SK-N-SH (cell line): ENCODE results near the gene FRYL. TPM values are rescaled to one million over a fixed set of nuclear protein-coding genes. Genes with fewer than 3 reads are reported as not detected.
A peak's percentile ranks its signal among the peaks of the same experiment; 100 is the strongest.

Experiments used
- CTCF ChIA-PET: fragments of 300-600, 350-600 bp; formaldehyde crosslinking; extraction: SDS; loops from one replicate; lab custom pipeline; 2021; lab: Yijun Ruan, JAX
- POLR2A ChIA-PET: fragments of 350-600 bp; sonication (Branson Sonifier 250); formaldehyde crosslinking; extraction: SDS; loops from one replicate; lab custom pipeline; 2020; ENCODE audit warnings: antibody characterized with exemption, inconsistent platforms; lab: Yijun Ruan, JAX
- DNase-seq: peaks from one replicate; pipeline ENCODE4 v3.0.0; 2012
- H2AFZ ChIP-seq: fragments of 200-600 bp; sonication (generic); 2 replicates; pipeline ENCODE4 v1.8.1; 2016; ENCODE audit warnings: antibody characterized with exemption, mild to moderate bottlenecking, low read depth
- H3F3A ChIP-seq: fragments of 200-600 bp; sonication (generic); replicated peaks from 2 replicates; pipeline ENCODE3; 2016; ENCODE audit warnings: antibody characterized with exemption, mild to moderate bottlenecking; ENCODE audit not compliant: insufficient read depth
- H3K27ac ChIP-seq, 2 experiments: fragments of 200-500 bp in 1 of 2; fragments of 200-600 bp in 1 of 2; sonication (Bioruptor generic) in 1 of 2; sonication (generic), shearing (Covaris generic) in 1 of 2; 2 replicates each; pipeline versions ENCODE4 v1.5.1 to v1.6.1; 2014 to 2016; ENCODE audit warnings: low read depth in 2 of 2, inconsistent platforms in 1 of 2, low read length in 1 of 2, mild to moderate bottlenecking in 1 of 2, mixed read lengths in 1 of 2
- H3K27me3 ChIP-seq: fragments of 200-600 bp; sonication (generic), shearing (Covaris generic); 2 replicates; pipeline ENCODE4 v1.6.1; 2016; ENCODE audit warnings: mixed run types; ENCODE audit not compliant: insufficient read depth
- H3K36me3 ChIP-seq, 2 experiments: fragments of 200-500 bp in 1 of 2; fragments of 200-600 bp in 1 of 2; sonication (Bioruptor generic) in 1 of 2; sonication (generic) in 1 of 2; replicated peaks in 1 of 2; 2 replicates each; pipeline versions ENCODE3 to v1.5.1; 2014 to 2016; ENCODE audit warnings: low read length in 1 of 2, mild to moderate bottlenecking in 1 of 2; ENCODE audit not compliant: insufficient read depth in 2 of 2, control insufficient read depth in 1 of 2
- H3K4me1 ChIP-seq, 2 experiments: fragments of 200-500 bp in 1 of 2; fragments of 200-600 bp in 1 of 2; sonication (Bioruptor generic) in 1 of 2; sonication (generic), shearing (Covaris generic) in 1 of 2; 2 replicates each; pipeline versions ENCODE4 v1.5.1 to v1.6.1; 2014 to 2016; ENCODE audit warnings: low read depth in 1 of 2, low read length in 1 of 2, mixed run types in 1 of 2; ENCODE audit not compliant: insufficient read depth in 2 of 2, control insufficient read depth in 1 of 2
- H3K4me2 ChIP-seq: fragments of 200-600 bp; sonication (generic), shearing (Covaris generic); 2 replicates; pipeline ENCODE4 v1.6.1; 2017; ENCODE audit warnings: mixed run types
- H3K4me3 ChIP-seq, 2 experiments: fragments of 200-500 bp in 1 of 2; fragments of 200-600 bp in 1 of 2; sonication (Bioruptor generic) in 1 of 2; sonication (generic), shearing (Covaris generic) in 1 of 2; 2 replicates each; pipeline versions ENCODE4 v1.5.1 to v1.8.1; 2014 to 2016; ENCODE audit warnings: low read depth in 2 of 2, inconsistent platforms in 1 of 2, low read length in 1 of 2, mild to moderate bottlenecking in 1 of 2, mixed read lengths in 1 of 2, moderate library complexity in 1 of 2
- H3K79me2 ChIP-seq: fragments of 200-600 bp; sonication (generic); 2 replicates; pipeline ENCODE4 v1.8.1; 2017; ENCODE audit warnings: mild to moderate bottlenecking; ENCODE audit not compliant: insufficient read depth
- H3K9ac ChIP-seq: fragments of 200-600 bp; sonication (generic); 2 replicates; pipeline ENCODE4 v1.6.1; 2017; ENCODE audit warnings: mixed run types
- H3K9me2 ChIP-seq: fragments of 200-600 bp; sonication (generic); 2 replicates; pipeline ENCODE4 v1.6.1; 2017; ENCODE audit warnings: mixed run types
- H3K9me3 ChIP-seq: fragments of 200-600 bp; sonication (generic); 2 replicates; pipeline ENCODE4 v1.6.1; 2017; ENCODE audit warnings: mixed run types, mild to moderate bottlenecking, moderate library complexity
- H4K20me1 ChIP-seq: fragments of 200-600 bp; sonication (generic); 2 replicates; pipeline ENCODE4 v1.6.1; 2017; ENCODE audit warnings: mild to moderate bottlenecking, mixed run types; ENCODE audit not compliant: insufficient read depth
- EP300 ChIP-seq, 2 experiments: IDR thresholded peaks; 2 replicates each; pipeline versions ENCODE4 v1.4.0 to v1.6.1; 2012; ENCODE audit warnings: borderline replicate concordance in 1 of 2, low read depth in 1 of 2, low read length in 1 of 2
- EZH2phosphoT487 ChIP-seq: fragments of 200-600 bp; sonication (generic); IDR thresholded peaks from 2 replicates; pipeline ENCODE4 v1.6.1; 2017; ENCODE audit warnings: low read depth, mixed run types, mild to moderate bottlenecking, antibody characterized with exemption, moderate library complexity, borderline replicate concordance
- FOSL2 ChIP-seq: IDR thresholded peaks from 2 replicates; pipeline ENCODE4 v1.4.0; 2012; ENCODE audit warnings: low read depth, mild to moderate bottlenecking, moderate library complexity, borderline replicate concordance
- FOXJ3 ChIP-seq: sonication (generic); formaldehyde crosslinking; IDR thresholded peaks from 2 replicates; pipeline ENCODE4 v1.5.1; 2020; ENCODE audit warnings: mild to moderate bottlenecking, missing genetic modification reagents
- FOXM1 ChIP-seq: IDR thresholded peaks from 2 replicates; pipeline ENCODE4 v1.4.0; 2012; ENCODE audit warnings: low read depth, mild to moderate bottlenecking
- GATA2 ChIP-seq: sonication (generic); formaldehyde crosslinking; IDR thresholded peaks from 2 replicates; pipeline ENCODE4 v1.5.0; 2020; ENCODE audit warnings: mild to moderate bottlenecking, missing genetic modification reagents
- MEF2A ChIP-seq: IDR thresholded peaks from 2 replicates; pipeline ENCODE4 v1.4.0; 2012; ENCODE audit warnings: low read depth, borderline replicate concordance
- MXI1 ChIP-seq: IDR thresholded peaks from 2 replicates; pipeline ENCODE4 v1.6.1; 2012; ENCODE audit warnings: mild to moderate bottlenecking, low read depth, low read length, improper control_type of control experiment
- NFIC ChIP-seq: IDR thresholded peaks from 2 replicates; pipeline ENCODE4 v1.4.0; 2012; ENCODE audit warnings: borderline replicate concordance
- NRF1 ChIP-seq: IDR thresholded peaks from 2 replicates; pipeline ENCODE4 v1.6.1; 2012; ENCODE audit warnings: low read depth, mild to moderate bottlenecking, low read length
- POLR2AphosphoS5 ChIP-seq: IDR thresholded peaks from 2 replicates; pipeline ENCODE4 v1.6.1; 2012; ENCODE audit warnings: low read depth, low read length
- RAD21 ChIP-seq: IDR thresholded peaks from 2 replicates; pipeline ENCODE4 v1.6.1; 2012; ENCODE audit warnings: mild to moderate bottlenecking, low read length
- RCOR1 ChIP-seq: fragments of 150-350 bp; IDR thresholded peaks from 2 replicates; pipeline ENCODE4 v1.6.1; 2017; ENCODE audit warnings: antibody characterized with exemption, low read length
- RFX5 ChIP-seq: IDR thresholded peaks from 2 replicates; pipeline ENCODE4 v1.6.1; 2012; ENCODE audit warnings: mild to moderate bottlenecking, improper control_type of control experiment, low read length
- RXRA ChIP-seq: IDR thresholded peaks from 2 replicates; pipeline ENCODE4 v1.4.0; 2012; ENCODE audit warnings: low read depth, mild to moderate bottlenecking, borderline replicate concordance
- SMC3 ChIP-seq: IDR thresholded peaks from 2 replicates; pipeline ENCODE4 v1.6.1; 2012; ENCODE audit warnings: low read depth, low read length, improper control_type of control experiment
- TAF1 ChIP-seq: IDR thresholded peaks from 2 replicates; pipeline ENCODE4 v1.6.1; 2012; ENCODE audit warnings: low read depth, mild to moderate bottlenecking, low read length, moderate library complexity, borderline replicate concordance
- TCF12 ChIP-seq: IDR thresholded peaks from 2 replicates; pipeline ENCODE4 v1.4.0; 2012
- TEAD4 ChIP-seq: IDR thresholded peaks from 2 replicates; pipeline ENCODE4 v1.4.0; 2012; ENCODE audit warnings: mild to moderate bottlenecking, borderline replicate concordance; ENCODE audit not compliant: insufficient read depth
- YY1 ChIP-seq: IDR thresholded peaks from 2 replicates; pipeline ENCODE4 v1.4.0; 2012; ENCODE audit warnings: low read depth, mild to moderate bottlenecking
- WGBS: methylation state at CpG from one replicate; pipeline ENCODE4 v1.1.6; 2017; ENCODE audit warnings: low lambda C conversion rate; 5-methylcytosine and 5-hydroxymethylcytosine counted together
- polyA plus RNA-seq, 3 experiments: library from polyadenylated mRNA; depleted of rRNA; stranded (reverse); fragments of >200 nt; gene quantifications; 2 replicates each; pipeline ENCODE4 v1.2.3, GENCODE V29; 2012
- TF ChIP-seq, protein P1 (sequence below): IDR thresholded peaks from 2 replicates; pipeline ENCODE4 v1.6.1; 2012; ENCODE audit warnings: mild to moderate bottlenecking, low read depth, low read length, moderate library complexity
- TF ChIP-seq, protein P2 (sequence below): IDR thresholded peaks from 2 replicates; pipeline ENCODE4 v1.4.0; 2012; ENCODE audit warnings: low read depth
- TF ChIP-seq, protein P3 (sequence below): IDR thresholded peaks from 2 replicates; pipeline ENCODE4 v1.4.0; 2012; ENCODE audit warnings: low read depth, borderline replicate concordance
- TF ChIP-seq, protein P4 (sequence below): IDR thresholded peaks from 2 replicates; pipeline ENCODE4 v1.4.0; 2012; ENCODE audit warnings: low read depth, borderline replicate concordance

The FRYL gene
- polyA plus RNA-seq, 1 of the 3 experiments (the other 2 are of a cell fraction) = 8.2 TPM

DNA sequence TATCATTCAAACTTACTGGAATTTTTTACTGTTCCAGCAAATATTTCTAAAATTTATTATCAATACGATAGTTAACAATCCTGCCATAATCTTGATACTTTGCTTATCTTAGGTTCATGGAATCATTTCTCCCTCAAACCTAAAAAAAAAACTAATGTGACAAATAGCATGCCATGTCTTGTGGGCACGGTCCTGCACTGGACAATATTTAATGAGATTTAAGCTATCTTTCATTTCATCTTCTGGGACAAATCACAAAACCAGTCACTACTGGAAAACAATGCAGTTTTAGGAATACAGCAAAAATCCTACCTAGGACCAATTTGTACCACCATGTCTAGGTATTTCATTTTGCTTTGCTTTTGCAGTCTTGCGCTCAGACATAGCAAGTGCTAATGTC is 93.7 kb downstream of the FRYL start:
- Histone ChIP-seq H3K27me3 (no peaks in the 10 kb centered on the region), H3K4me3 (no peak overlapping the region), H3K27ac (peak overlapping the region in 1 of 2 experiments; percentile 39; a peak in 1 of 4 replicates), H3K9me2 (no peaks in the 10 kb centered on the region), H3K4me1 (peaks cover 10 to 12% of the 10 kb centered on the region in 2 experiments; a peak in 3 of 4 replicates), H3K9ac (no peak overlapping the region), H3F3A (no peaks in the 10 kb centered on the region), H3K79me2 (peaks cover 71% of the 10 kb centered on the region), H3K36me3 (peaks cover 0 to 8% of the 10 kb centered on the region in 2 experiments), H4K20me1 (peaks cover 4% of the 10 kb centered on the region; the same call in 1 of the 2 replicates), H2AFZ (no peak overlapping the region), H3K4me2 (no peak overlapping the region), H3K9me3 (no peaks in the 10 kb centered on the region)
- peak; percentile 23 for DNase-seq
- WGBS = 83% methylated on average over 3 of the region's 3 CpGs
- ChIA-PET CTCF (interaction anchor here (1.4 kb wide), 1 partner anchor 276 kb away, joined by 4 read pairs; no protein-coding TSS in a partner anchor), POLR2A (no interaction called here)
- TF ChIP-seq RAD21 (no peak), YY1 (no peak), POLR2AphosphoS5 (no peak), MXI1 (peak; percentile 24; the same call in 1 of the 2 replicates), RCOR1 (0 out of 2 replicates have a peak, but pooled peaks have one; percentile 38), SMC3 (no peak), TAF1 (no peak), FOXM1 (no peak), EZH2phosphoT487 (no peak), MEF2A (no peak), RFX5 (no peak), EP300 (IDR thresholded peaks at IDR 0.05; ENCODE audit: borderline replicate concordance in 1 of 2, low read depth in 1 of 2, low read length in 1 of 2) (peak in 1 of 2 experiments; percentile 59; a peak in 1 of 4 replicates), FOXJ3 (CRISPR knock-in tag) (no peak), TEAD4 (no peak), NFIC (no peak), GATA2 (CRISPR knock-in tag) (peak; percentile 77), TCF12 (no peak), FOSL2 (no peak), NRF1 (no peak), RXRA (no peak)
- TF ChIP-seq, protein P1, sequence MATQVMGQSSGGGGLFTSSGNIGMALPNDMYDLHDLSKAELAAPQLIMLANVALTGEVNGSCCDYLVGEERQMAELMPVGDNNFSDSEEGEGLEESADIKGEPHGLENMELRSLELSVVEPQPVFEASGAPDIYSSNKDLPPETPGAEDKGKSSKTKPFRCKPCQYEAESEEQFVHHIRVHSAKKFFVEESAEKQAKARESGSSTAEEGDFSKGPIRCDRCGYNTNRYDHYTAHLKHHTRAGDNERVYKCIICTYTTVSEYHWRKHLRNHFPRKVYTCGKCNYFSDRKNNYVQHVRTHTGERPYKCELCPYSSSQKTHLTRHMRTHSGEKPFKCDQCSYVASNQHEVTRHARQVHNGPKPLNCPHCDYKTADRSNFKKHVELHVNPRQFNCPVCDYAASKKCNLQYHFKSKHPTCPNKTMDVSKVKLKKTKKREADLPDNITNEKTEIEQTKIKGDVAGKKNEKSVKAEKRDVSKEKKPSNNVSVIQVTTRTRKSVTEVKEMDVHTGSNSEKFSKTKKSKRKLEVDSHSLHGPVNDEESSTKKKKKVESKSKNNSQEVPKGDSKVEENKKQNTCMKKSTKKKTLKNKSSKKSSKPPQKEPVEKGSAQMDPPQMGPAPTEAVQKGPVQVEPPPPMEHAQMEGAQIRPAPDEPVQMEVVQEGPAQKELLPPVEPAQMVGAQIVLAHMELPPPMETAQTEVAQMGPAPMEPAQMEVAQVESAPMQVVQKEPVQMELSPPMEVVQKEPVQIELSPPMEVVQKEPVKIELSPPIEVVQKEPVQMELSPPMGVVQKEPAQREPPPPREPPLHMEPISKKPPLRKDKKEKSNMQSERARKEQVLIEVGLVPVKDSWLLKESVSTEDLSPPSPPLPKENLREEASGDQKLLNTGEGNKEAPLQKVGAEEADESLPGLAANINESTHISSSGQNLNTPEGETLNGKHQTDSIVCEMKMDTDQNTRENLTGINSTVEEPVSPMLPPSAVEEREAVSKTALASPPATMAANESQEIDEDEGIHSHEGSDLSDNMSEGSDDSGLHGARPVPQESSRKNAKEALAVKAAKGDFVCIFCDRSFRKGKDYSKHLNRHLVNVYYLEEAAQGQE = no peak
- TF ChIP-seq, protein P2, sequence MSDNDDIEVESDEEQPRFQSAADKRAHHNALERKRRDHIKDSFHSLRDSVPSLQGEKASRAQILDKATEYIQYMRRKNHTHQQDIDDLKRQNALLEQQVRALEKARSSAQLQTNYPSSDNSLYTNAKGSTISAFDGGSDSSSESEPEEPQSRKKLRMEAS = no peak
- TF ChIP-seq, protein P3, sequence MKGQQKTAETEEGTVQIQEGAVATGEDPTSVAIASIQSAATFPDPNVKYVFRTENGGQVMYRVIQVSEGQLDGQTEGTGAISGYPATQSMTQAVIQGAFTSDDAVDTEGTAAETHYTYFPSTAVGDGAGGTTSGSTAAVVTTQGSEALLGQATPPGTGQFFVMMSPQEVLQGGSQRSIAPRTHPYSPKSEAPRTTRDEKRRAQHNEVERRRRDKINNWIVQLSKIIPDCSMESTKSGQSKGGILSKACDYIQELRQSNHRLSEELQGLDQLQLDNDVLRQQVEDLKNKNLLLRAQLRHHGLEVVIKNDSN = no peak
- TF ChIP-seq, protein P4, sequence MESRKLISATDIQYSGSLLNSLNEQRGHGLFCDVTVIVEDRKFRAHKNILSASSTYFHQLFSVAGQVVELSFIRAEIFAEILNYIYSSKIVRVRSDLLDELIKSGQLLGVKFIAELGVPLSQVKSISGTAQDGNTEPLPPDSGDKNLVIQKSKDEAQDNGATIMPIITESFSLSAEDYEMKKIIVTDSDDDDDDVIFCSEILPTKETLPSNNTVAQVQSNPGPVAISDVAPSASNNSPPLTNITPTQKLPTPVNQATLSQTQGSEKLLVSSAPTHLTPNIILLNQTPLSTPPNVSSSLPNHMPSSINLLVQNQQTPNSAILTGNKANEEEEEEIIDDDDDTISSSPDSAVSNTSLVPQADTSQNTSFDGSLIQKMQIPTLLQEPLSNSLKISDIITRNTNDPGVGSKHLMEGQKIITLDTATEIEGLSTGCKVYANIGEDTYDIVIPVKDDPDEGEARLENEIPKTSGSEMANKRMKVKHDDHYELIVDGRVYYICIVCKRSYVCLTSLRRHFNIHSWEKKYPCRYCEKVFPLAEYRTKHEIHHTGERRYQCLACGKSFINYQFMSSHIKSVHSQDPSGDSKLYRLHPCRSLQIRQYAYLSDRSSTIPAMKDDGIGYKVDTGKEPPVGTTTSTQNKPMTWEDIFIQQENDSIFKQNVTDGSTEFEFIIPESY = no peak
